Prostate gland (tissue), 2 donors: ENCODE measurements around the gene JPH3. TPM values are rescaled to one million over a fixed set of nuclear protein-coding genes. Genes with fewer than 3 reads are reported as not detected.

ENCODE experiments used
- DNase-seq: peaks from one replicate; pipeline ENCODE4 v3.0.0-alpha.2; 2019; ENCODE audit warnings: low spot score
- H3K27ac ChIP-seq, 2 donors: fragments of 200-600 bp; sonication (generic); 2 replicates each; pipeline ENCODE4 v1.5.1; 2017 to 2019
- H3K27me3 ChIP-seq: fragments of 200-600 bp; sonication (generic); replicated peaks from 2 replicates; pipeline ENCODE4 v1.5.1; 2019; ENCODE audit not compliant: insufficient read depth
- H3K36me3 ChIP-seq, 2 donors: fragments of 200-600 bp; sonication (generic); 1 replicate in 1 of 2; 2 replicates in 1 of 2; pipeline versions ENCODE4 v1.5.1 to v1.8.1; 2017 to 2019
- H3K4me1 ChIP-seq: fragments of 200-600 bp; sonication (generic); replicated peaks from 2 replicates; pipeline ENCODE4 v1.5.1; 2019
- H3K4me3 ChIP-seq, 2 donors: fragments of 200-600 bp; sonication (generic); 2 replicates each; pipeline ENCODE4 v1.5.1; 2017 to 2019
- H3K9me3 ChIP-seq: fragments of 200-600 bp; sonication (generic); 2 replicates; pipeline ENCODE4 v1.5.1; 2017
- CTCF ChIP-seq, 4 experiments: fragments of 200-600 bp in 2 of 4; fragments of 450-650 bp in 2 of 4; sonication (generic) in 2 of 4; IDR thresholded peaks; 1 replicate in 3 of 4; 2 replicates in 1 of 4; pipeline ENCODE4 v1.5.1; 2016 to 2019; ENCODE audit warnings: antibody characterized with exemption in 4 of 4, mild to moderate bottlenecking in 2 of 4, moderate library complexity in 2 of 4
- POLR2A ChIP-seq: fragments of 450-650 bp; IDR thresholded peaks from one replicate; pipeline ENCODE4 v1.6.1; 2016; ENCODE audit warnings: antibody characterized with exemption, mild to moderate bottlenecking
- POLR2AphosphoS5 ChIP-seq: sonication (generic); formaldehyde crosslinking; IDR thresholded peaks from one replicate; pipeline ENCODE4 v1.6.1; 2017; ENCODE audit warnings: antibody characterized with exemption
- WGBS: methylation state at CpG from one replicate; pipeline ENCODE4 v1.1.5; 2018; 5-methylcytosine and 5-hydroxymethylcytosine counted together
- intact Hi-C: fragments of 100-400 bp; cut with DNase I; formaldehyde crosslinking; loops from one replicate; pipeline ENCODE4 v1.14.2; 2022
- total RNA-seq, 2 donors: library from RNA; depleted of rRNA; stranded (reverse); fragments of >200 nt; gene quantifications; one replicate each; pipeline ENCODE4 v1.1.0, GENCODE V29; 2016

JPH3 gene
- total RNA-seq, 2 donors from 2014 or later: 1.0 to 6.1 TPM

GRCh38 chr16:87561200-87562105, 40.9 kb upstream of the JPH3 start:
- no peak overlapping the region for H3K4me3 ChIP-seq
- H3K9me3 ChIP-seq: no peaks in the 10 kb centered on the region
- intact Hi-C loops: no loop called here
- H3K27ac ChIP-seq: no peak overlapping the region
- TF ChIP-seq CTCF (IDR thresholded peaks at IDR 0.05): no peak
- no peak for TF ChIP-seq POLR2A
- no peak for TF ChIP-seq POLR2AphosphoS5
- H3K27me3 ChIP-seq: no peaks in the 10 kb centered on the region
- WGBS: 86% methylated on average over 29 of the region's 29 CpGs
- H3K36me3 ChIP-seq: no peaks in the 10 kb centered on the region
- H3K4me1 ChIP-seq: no peaks in the 10 kb centered on the region
- no peak for DNase-seq

GRCh38 chr16:87562201-87562600, 40.1 kb upstream of the JPH3 start:
- 68% methylated on average over 12 of the region's 12 CpGs for WGBS
- TF ChIP-seq POLR2AphosphoS5: no peak
- TF ChIP-seq POLR2A: no peak
- no peak for TF ChIP-seq CTCF (IDR thresholded peaks at IDR 0.05)
- intact Hi-C loops: no loop called here
- H3K4me1 ChIP-seq: no peaks in the 10 kb centered on the region
- DNase-seq: no peak
- no peak overlapping the region for H3K27ac ChIP-seq
- no peak overlapping the region for H3K4me3 ChIP-seq
- H3K9me3 ChIP-seq: no peaks in the 10 kb centered on the region
- no peaks in the 10 kb centered on the region for H3K36me3 ChIP-seq
- H3K27me3 ChIP-seq: no peaks in the 10 kb centered on the region

GRCh38 chr16:87563022-87563421, 39.3 kb upstream of the JPH3 start:
- Histone ChIP-seq H3K4me3 (no peak overlapping the region), H3K9me3 (no peaks in the 10 kb centered on the region), H3K27ac (no peak overlapping the region), H3K4me1 (no peaks in the 10 kb centered on the region), H3K27me3 (no peaks in the 10 kb centered on the region), H3K36me3 (no peaks in the 10 kb centered on the region)
- DNase-seq: no peak
- 92% methylated on average over 6 of the region's 6 CpGs for WGBS
- TF ChIP-seq CTCF (IDR thresholded peaks at IDR 0.05) (no peak), POLR2A (no peak), POLR2AphosphoS5 (no peak)
- intact Hi-C loops: no loop called here

- no peak for TF ChIP-seq CTCF (IDR thresholded peaks at IDR 0.05)
- intact Hi-C loops: no loop called here
- Histone ChIP-seq H3K4me1 (no peaks in the 10 kb centered on the region), H3K27ac (no peak overlapping the region), H3K27me3 (no peaks in the 10 kb centered on the region), H3K4me3 (no peak overlapping the region), H3K9me3 (no peaks in the 10 kb centered on the region), H3K36me3 (no peaks in the 10 kb centered on the region)
- 82% methylated on average over 44 of the region's 44 CpGs for WGBS
- DNase-seq: no peak
Measured at GRCh38 chr16:87563714-87564523, 38.4 kb upstream of the JPH3 start.

GRCh38 chr16:87564524-87564778, 37.9 kb upstream of the JPH3 start:
- DNase-seq: no peak
- intact Hi-C loops: no loop called here
- Histone ChIP-seq H3K27ac (no peak overlapping the region), H3K9me3 (no peaks in the 10 kb centered on the region), H3K4me3 (no peak overlapping the region), H3K36me3 (no peaks in the 10 kb centered on the region), H3K4me1 (no peaks in the 10 kb centered on the region), H3K27me3 (no peaks in the 10 kb centered on the region)
- WGBS: 82% methylated on average over 6 of the region's 6 CpGs
- no peak for TF ChIP-seq CTCF (IDR thresholded peaks at IDR 0.05)
- no peak for TF ChIP-seq POLR2AphosphoS5
- no peak for TF ChIP-seq POLR2A
